Psoas muscle (tissue), 8 donors: ENCODE measurements around the gene SLA2. TPM values are rescaled to one million over a fixed set of nuclear protein-coding genes. Genes with fewer than 3 reads are reported as not detected.

Experiments
- ATAC-seq, 4 donors: fragments of 200-7000 bp; cut with Tn5 transposase; one replicate each; pipeline ENCODE4 v1.9.1; 2020; ENCODE audit warnings: moderate library complexity in 3 of 4, mild to moderate bottlenecking in 2 of 4
- DNase-seq, 2 donors: peaks; one replicate each; pipeline ENCODE4 v3.0.0-alpha.2; 2020
- H3K27ac ChIP-seq: fragments of 200-600 bp; one replicate; pipeline ENCODE4 v1.8.0; 2022
- H3K27me3 ChIP-seq, 3 donors: fragments of 200-600 bp in 1 of 3; one replicate each; pipeline versions ENCODE4 v1.6.1 to v1.8.0; 2013 to 2022; ENCODE audit warnings: low read length in 2 of 3, mild to moderate bottlenecking in 2 of 3, moderate library complexity in 1 of 3; ENCODE audit not compliant: insufficient read depth in 3 of 3
- H3K36me3 ChIP-seq, 2 donors: fragments of 200-600 bp in 1 of 2; one replicate each; pipeline versions ENCODE4 v1.6.1 to v1.8.0; 2013 to 2022; ENCODE audit warnings: low read depth in 1 of 2, mild to moderate bottlenecking in 1 of 2, moderate library complexity in 1 of 2; ENCODE audit not compliant: insufficient read depth in 1 of 2
- H3K4me1 ChIP-seq: fragments of 200-600 bp; one replicate; pipeline ENCODE4 v1.8.0; 2022
- H3K4me3 ChIP-seq: fragments of 200-600 bp; one replicate; pipeline ENCODE4 v1.8.0; 2022; ENCODE audit warnings: mild to moderate bottlenecking
- H3K9me3 ChIP-seq: fragments of 200-600 bp; one replicate; pipeline ENCODE4 v1.8.0; 2022
- CTCF ChIP-seq: fragments of 200-600 bp; IDR thresholded peaks from one replicate; pipeline ENCODE4 v1.8.0; 2022; ENCODE audit warnings: antibody characterized with exemption
- WGBS, 3 donors: extraction: QIAGEN DNeasy Blood & Tissue Kit; methylation state at CpG; one replicate each; pipeline versions ENCODE4 v1.1.6 to v1.1.7; 2013; 5-methylcytosine and 5-hydroxymethylcytosine counted together
- intact Hi-C, 2 donors: fragments of 100-400 bp; cut with DNase I; formaldehyde crosslinking; loops; one replicate each; pipeline versions ENCODE4 v1.11.0 to v1.14.2; 2022
- polyA plus RNA-seq, 3 donors: library from polyadenylated mRNA; stranded (reverse); fragments of 200-250 nt; gene quantifications; one replicate each; pipeline ENCODE4 v1.2.3, GENCODE V29; 2013
- total RNA-seq, 4 donors: library from RNA; stranded (reverse); fragmentation: NEBNext Ultra II Directional in 2 of 4; extraction: Animal tissue kit (Norgen Biotek cat#: 25700) in 2 of 4; gene quantifications; one replicate each; pipeline versions ENCODE4 v1.2.1 to v1.2.4, GENCODE V29; 2021 to 2023
- donor health status: healthy with polysubstance abuse.
- donor health status: DM: no; HTN: no; CAD: no; lungs with moderate emphysema.
- donor health status: Bipolar disorder and iron deficiency.
- donor health status: healthy.
- donor health status: DM: yes; HTN: yes; CAD: no.
- donor health status: DM: no; HTN: no; CAD: no.
- donor health status: DM: no; HTN: no; CAD: no.
- donor health status: DM: yes; HTN: yes; CAD: no.

The SLA2 gene
- total and polyA plus RNA-seq, 7 donors: 0.03 to 0.34 (median 0.12) TPM

- intact Hi-C loops: no loop called here
- Histone ChIP-seq H3K9me3 (no peaks in the 10 kb centered on the region), H3K27me3 (no peaks in the 10 kb centered on the region), H3K27ac (no peak overlapping the region), H3K4me1 (no peaks in the 10 kb centered on the region), H3K4me3 (no peak overlapping the region), H3K36me3 (peaks cover 9 to 94% of the 10 kb centered on the region in 2 donors)
- no peak for TF ChIP-seq CTCF
- no peak for DNase-seq
- ATAC-seq: no peak
- 76 to 90% (median 82%) methylated on average over 3 of the region's 3 CpGs for WGBS, 3 donors
These were observed 12.3 kb upstream of the SLA2 start for GRCh38 chr20:36658300-36658699.

- intact Hi-C loops: no loop called here
- DNase-seq: no peak
- TF ChIP-seq CTCF: no peak
- no peak overlapping the region for H3K4me3 ChIP-seq
- ATAC-seq: no peak
- H3K9me3 ChIP-seq: no peaks in the 10 kb centered on the region
- no peaks in the 10 kb centered on the region for H3K4me1 ChIP-seq
- WGBS, 3 donors: 76 to 94% (median 78%) methylated on average over 4 of the region's 4 CpGs
- no peak overlapping the region for H3K27ac ChIP-seq
- no peaks in the 10 kb centered on the region for H3K27me3 ChIP-seq
- H3K36me3 ChIP-seq: peaks cover 15 to 94% of the 10 kb centered on the region in 2 donors
These were observed 10.7 kb upstream of the SLA2 start for GRCh38 chr20:36656733-36657132.

GRCh38 chr20:36655004-36655403 is 9.0 kb upstream of the SLA2 start:
- H3K27me3 ChIP-seq: no peaks in the 10 kb centered on the region
- no peaks in the 10 kb centered on the region for H3K9me3 ChIP-seq
- no peak overlapping the region for H3K4me3 ChIP-seq
- WGBS, 3 donors: 85 to 91% (median 85%) methylated on average over 3 of the region's 3 CpGs
- peaks cover 12 to 86% of the 10 kb centered on the region in 2 donors for H3K36me3 ChIP-seq
- H3K4me1 ChIP-seq: no peaks in the 10 kb centered on the region
- intact Hi-C loops: no loop called here
- no peak overlapping the region for H3K27ac ChIP-seq
- TF ChIP-seq CTCF: no peak
- ATAC-seq (no peak), DNase-seq (no peak)

GRCh38 chr20:36654506-36654905 is 8.5 kb upstream of the SLA2 start:
- ATAC-seq: no peak
- no peaks in the 10 kb centered on the region for H3K9me3 ChIP-seq
- no peaks in the 10 kb centered on the region for H3K4me1 ChIP-seq
- H3K27ac ChIP-seq: no peak overlapping the region
- peaks cover 12 to 82% of the 10 kb centered on the region in 2 donors for H3K36me3 ChIP-seq
- DNase-seq: no peak
- no peak for TF ChIP-seq CTCF
- intact Hi-C loops: no loop called here
- no peak overlapping the region for H3K4me3 ChIP-seq
- no peaks in the 10 kb centered on the region for H3K27me3 ChIP-seq
- WGBS, 3 donors: 85 to 94% (median 88%) methylated on average over 8 of the region's 8 CpGs

- intact Hi-C loops: no loop called here
- Histone ChIP-seq H3K4me1 (no peaks in the 10 kb centered on the region), H3K4me3 (no peak overlapping the region), H3K9me3 (no peaks in the 10 kb centered on the region), H3K27me3 (no peaks in the 10 kb centered on the region), H3K36me3 (peaks cover 12 to 72% of the 10 kb centered on the region in 2 donors), H3K27ac (no peak overlapping the region)
- no peak for TF ChIP-seq CTCF
- ATAC-seq: no peak
- WGBS, 3 donors: 90 to 94% (median 90%) methylated on average over 9 of the region's 9 CpGs
- no peak for DNase-seq
These were observed 7.5 kb upstream of the SLA2 start for GRCh38 chr20:36653456-36653855.
